Measurements from ENCODE around the gene TMEM11.
"Not testable (repeated sequence)": the region's sequence is repeated elsewhere in the genome, so short reads cannot be mapped to it uniquely, and the experiment has no call there.

TMEM11 gene

GRCh38 chr17:21231533-21231932 is 17.6 kb upstream of the TMEM11 start:
- Histone ChIP-seq H3K9me2 (replicated peaks; ENCODE audit: control insufficient read depth, low read length) (no peaks in the 10 kb centered on the region), H3K27me3 (ENCODE audit: control insufficient read depth, low read length) (no peaks in the 10 kb centered on the region), H3K4me2 (ENCODE audit: low read length) (no peak overlapping the region), H3K36me3 (ENCODE audit: control insufficient read depth, low read length) (no peaks in the 10 kb centered on the region), H4K20me1 (ENCODE audit: control insufficient read depth, insufficient read depth, low read depth, low read length) (no peaks in the 10 kb centered on the region), H3K79me2 (ENCODE audit: control insufficient read depth, low read length) (no peaks in the 10 kb centered on the region), H3F3A (ENCODE audit: control insufficient read depth, insufficient read depth) (no peaks in the 10 kb centered on the region), H3K4me3 (ENCODE audit: low read length) (no peak overlapping the region), H3K27ac (ENCODE audit: low read depth, low read length) (no peak overlapping the region), H3K4me1 (ENCODE audit: control insufficient read depth, low read length) (no peaks in the 10 kb centered on the region), H3K9me3 (ENCODE audit: control insufficient read depth, insufficient read depth, low read length) (no peaks in the 10 kb centered on the region)
- no peak for TF ChIP-seq CTCF (IDR thresholded peaks at IDR 0.05; ENCODE audit: low read depth, low read length, poor library complexity, severe bottlenecking)
- no peak for TF ChIP-seq EZH2phosphoT487 (IDR thresholded peaks at IDR 0.05; ENCODE audit: borderline replicate concordance, low read length)

GRCh38 chr17:21228845-21229244 is 14.9 kb upstream of the TMEM11 start:
- Histone ChIP-seq H3K79me2 (ENCODE audit: control insufficient read depth, low read length) (no peaks in the 10 kb centered on the region), H3K4me3 (ENCODE audit: low read length) (no peak overlapping the region), H3K27ac (ENCODE audit: low read depth, low read length) (no peak overlapping the region), H3K36me3 (ENCODE audit: control insufficient read depth, low read length) (no peaks in the 10 kb centered on the region), H3K9me3 (ENCODE audit: control insufficient read depth, insufficient read depth, low read length) (no peaks in the 10 kb centered on the region), H4K20me1 (ENCODE audit: control insufficient read depth, insufficient read depth, low read depth, low read length) (no peaks in the 10 kb centered on the region), H3K9me2 (replicated peaks; ENCODE audit: control insufficient read depth, low read length) (no peaks in the 10 kb centered on the region), H3K4me1 (ENCODE audit: control insufficient read depth, low read length) (no peaks in the 10 kb centered on the region), H3F3A (ENCODE audit: control insufficient read depth, insufficient read depth) (no peaks in the 10 kb centered on the region), H3K4me2 (ENCODE audit: low read length) (no peak overlapping the region), H3K27me3 (ENCODE audit: control insufficient read depth, low read length) (no peaks in the 10 kb centered on the region)
- TF ChIP-seq CTCF (IDR thresholded peaks at IDR 0.05; ENCODE audit: low read depth, low read length, poor library complexity, severe bottlenecking) (no peak), EZH2phosphoT487 (IDR thresholded peaks at IDR 0.05; ENCODE audit: borderline replicate concordance, low read length) (no peak)

GRCh38 chr17:21228111-21228510 is 14.2 kb upstream of the TMEM11 start:
- Histone ChIP-seq H3K36me3 (ENCODE audit: control insufficient read depth, low read length) (no peaks in the 10 kb centered on the region), H3K4me2 (ENCODE audit: low read length) (no peak overlapping the region), H3K9me2 (replicated peaks; ENCODE audit: control insufficient read depth, low read length) (no peaks in the 10 kb centered on the region), H3K27ac (ENCODE audit: low read depth, low read length) (no peak overlapping the region), H3K79me2 (ENCODE audit: control insufficient read depth, low read length) (no peaks in the 10 kb centered on the region), H3K27me3 (ENCODE audit: control insufficient read depth, low read length) (no peaks in the 10 kb centered on the region), H3K4me3 (ENCODE audit: low read length) (no peak overlapping the region), H3F3A (ENCODE audit: control insufficient read depth, insufficient read depth) (no peaks in the 10 kb centered on the region), H4K20me1 (ENCODE audit: control insufficient read depth, insufficient read depth, low read depth, low read length) (no peaks in the 10 kb centered on the region), H3K9me3 (ENCODE audit: control insufficient read depth, insufficient read depth, low read length) (no peaks in the 10 kb centered on the region), H3K4me1 (ENCODE audit: control insufficient read depth, low read length) (no peaks in the 10 kb centered on the region)
- TF ChIP-seq EZH2phosphoT487 (IDR thresholded peaks at IDR 0.05; ENCODE audit: borderline replicate concordance, low read length) (no peak), CTCF (IDR thresholded peaks at IDR 0.05; ENCODE audit: low read depth, low read length, poor library complexity, severe bottlenecking) (no peak)

DNA sequence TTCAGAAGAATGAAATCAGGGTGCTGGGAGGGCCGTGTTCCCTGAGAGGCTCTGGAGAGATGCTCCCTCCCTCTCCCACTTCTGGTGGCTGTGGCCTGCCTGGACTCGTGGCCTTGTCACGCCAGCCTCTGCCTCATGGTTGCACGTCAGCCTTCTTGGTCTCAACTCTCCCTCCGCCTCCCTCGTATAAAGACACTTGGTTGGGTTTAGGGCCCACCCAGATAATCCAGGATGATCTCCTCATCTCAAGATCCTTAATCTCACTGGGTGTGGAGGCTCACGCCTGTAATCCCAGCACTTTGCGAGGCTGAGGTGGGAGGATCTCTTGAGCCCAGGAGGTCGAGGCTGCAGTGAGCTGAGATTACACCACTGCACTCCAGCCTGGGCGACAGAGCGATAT is 13.3 kb upstream of the TMEM11 start:
- H3K79me2 ChIP-seq (ENCODE audit: control insufficient read depth, low read length); H3K4me2 ChIP-seq (ENCODE audit: low read length); H3K9me3 ChIP-seq (ENCODE audit: control insufficient read depth, insufficient read depth, low read length); H3F3A ChIP-seq (ENCODE audit: control insufficient read depth, insufficient read depth); H3K4me1 ChIP-seq (ENCODE audit: control insufficient read depth, low read length); H3K9me2 ChIP-seq (replicated peaks; ENCODE audit: control insufficient read depth, low read length); H3K36me3 ChIP-seq (ENCODE audit: control insufficient read depth, low read length); H3K27me3 ChIP-seq (ENCODE audit: control insufficient read depth, low read length); H3K4me3 ChIP-seq (ENCODE audit: low read length); H4K20me1 ChIP-seq (ENCODE audit: control insufficient read depth, insufficient read depth, low read depth, low read length); H3K27ac ChIP-seq (ENCODE audit: low read depth, low read length): not testable (repeated sequence)
